NCI-H1105 treated with DMSO at 0.1 percent for 48 hours (cell line): Measurements from ENCODE around the gene ZNF184.

Experiments used
- DNase-seq: peaks from one replicate; lab custom pipeline; 2025; lab: John Stamatoyannopoulos, UW

ZNF184 gene

DNA sequence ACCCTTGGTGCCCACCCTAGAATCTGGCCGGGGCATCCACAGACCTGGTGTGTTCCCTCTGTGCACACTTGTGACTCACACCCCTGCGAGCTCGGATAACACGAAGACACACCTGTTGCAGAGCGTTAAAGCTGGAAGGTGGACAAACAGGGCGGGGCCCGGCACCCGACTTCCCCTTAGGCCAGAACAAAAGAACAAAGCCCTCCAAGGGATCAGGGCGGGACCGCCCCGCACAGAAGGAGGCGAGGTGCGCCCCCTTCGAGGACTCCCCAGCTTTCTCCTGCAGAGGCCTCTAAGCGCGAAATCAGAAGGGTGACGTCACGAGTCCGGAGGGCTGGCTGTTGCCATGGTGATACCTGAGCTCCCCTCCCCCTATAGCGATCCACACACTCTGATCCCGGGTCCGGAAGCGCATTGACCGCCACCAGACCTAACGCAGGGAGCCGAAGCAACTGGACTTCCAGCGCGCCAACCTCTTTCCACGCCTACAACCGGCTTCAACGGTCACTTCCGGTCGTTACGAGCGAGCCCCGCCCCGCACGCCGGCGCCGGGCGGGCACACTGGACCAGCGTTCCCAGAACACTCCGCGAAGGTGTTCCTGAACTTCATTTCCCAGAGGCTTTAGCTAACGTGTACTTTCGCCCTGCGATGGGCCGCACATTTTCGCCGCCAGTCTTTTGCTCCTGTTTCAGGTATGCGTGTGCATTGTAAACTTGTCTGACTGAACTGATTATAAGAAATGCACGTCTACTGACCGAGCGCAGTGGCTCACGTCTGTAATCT is at the start of gene ZNF184:
TSS of gene ZNF184 (minus strand) at position 489 of the 784 bp plus-strand sequence. CDS start 811 bp downstream, outside the sequence.
- DNase-seq: peak; percentile 98

DNA sequence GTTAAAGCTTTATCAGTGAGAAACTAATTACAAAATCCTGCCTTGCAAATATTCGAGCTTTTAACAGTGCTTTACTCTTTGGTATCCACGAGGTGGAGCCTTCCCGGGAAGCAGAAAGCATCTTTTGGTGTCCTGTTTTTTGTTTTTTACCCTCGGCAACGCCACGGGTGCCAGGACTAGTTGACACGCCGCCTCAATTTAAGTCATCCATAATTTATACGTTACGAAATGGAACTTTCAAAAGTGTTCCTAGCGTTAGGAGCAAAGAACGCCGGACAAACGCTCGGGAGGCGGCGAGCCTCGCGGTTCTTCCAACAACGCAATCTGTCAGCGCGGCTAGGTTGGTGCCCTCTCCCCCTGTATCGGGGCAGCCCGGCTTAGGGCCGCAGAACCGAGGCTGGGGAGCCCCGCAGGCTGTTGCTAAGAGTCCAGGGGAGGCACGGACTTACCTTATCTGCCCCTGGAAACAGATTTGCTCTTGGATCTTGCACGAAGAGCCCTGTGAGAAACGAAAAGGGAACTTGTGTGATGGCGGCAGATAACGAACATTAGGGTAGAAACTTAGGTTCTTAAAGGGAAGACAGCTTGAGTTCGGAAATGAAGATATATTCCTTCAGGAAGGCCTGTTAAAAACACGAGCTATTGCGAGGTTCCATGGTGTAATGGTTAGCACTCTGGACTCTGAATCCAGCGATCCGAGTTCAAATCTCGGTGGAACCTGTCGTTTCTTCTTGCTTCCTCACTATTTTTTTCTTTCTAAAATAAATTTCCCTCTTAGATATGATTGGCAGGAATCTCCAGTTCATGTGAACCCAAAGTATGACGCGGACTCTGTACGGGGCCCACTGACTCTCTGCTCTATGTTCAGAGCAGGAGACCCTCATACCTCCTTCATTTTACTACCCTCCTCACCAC is 46.2 kb upstream of the ZNF184 start:
- DNase-seq: peak; percentile 86

DNA sequence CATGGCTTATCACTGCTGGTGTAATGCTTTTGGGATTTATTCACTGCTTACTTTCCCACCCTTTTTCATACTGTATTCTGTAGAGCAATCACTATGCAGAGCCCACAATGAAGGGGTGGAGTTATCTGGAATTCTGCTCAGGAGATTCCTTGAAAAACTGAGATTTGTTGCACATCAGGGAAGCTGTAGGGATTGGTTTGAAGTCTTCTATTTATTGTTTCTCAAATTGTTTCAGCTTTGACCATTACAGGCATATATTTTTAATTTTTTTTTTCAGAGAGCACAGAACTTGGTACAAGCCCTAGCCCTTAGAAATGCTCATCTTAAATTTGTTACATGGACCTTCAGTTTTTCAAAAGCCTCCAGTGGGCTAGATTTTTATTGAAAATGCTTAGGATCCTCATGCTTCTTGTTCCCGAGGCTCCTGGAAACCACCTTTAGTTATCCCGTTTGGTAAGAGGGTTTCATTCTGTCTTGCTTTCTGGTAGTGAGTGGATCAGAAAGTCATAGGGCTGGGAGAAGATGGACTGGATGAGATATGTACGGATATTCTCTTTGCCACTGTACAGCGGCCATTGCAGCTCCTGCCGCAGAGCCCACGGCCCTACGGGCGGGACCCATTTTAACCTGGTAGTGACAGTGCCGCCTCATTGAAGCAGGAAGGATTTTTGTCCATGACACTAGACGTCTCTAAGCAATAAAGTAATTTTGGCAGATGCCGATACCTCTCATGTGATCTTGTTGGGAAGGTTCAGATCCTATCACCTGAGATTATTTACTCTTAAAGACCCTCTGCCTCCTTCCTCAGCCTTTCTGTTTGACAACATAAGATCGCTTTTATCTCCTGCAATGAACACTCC is 45.3 kb upstream of the ZNF184 start:
- DNase-seq: peak; percentile 48

DNA sequence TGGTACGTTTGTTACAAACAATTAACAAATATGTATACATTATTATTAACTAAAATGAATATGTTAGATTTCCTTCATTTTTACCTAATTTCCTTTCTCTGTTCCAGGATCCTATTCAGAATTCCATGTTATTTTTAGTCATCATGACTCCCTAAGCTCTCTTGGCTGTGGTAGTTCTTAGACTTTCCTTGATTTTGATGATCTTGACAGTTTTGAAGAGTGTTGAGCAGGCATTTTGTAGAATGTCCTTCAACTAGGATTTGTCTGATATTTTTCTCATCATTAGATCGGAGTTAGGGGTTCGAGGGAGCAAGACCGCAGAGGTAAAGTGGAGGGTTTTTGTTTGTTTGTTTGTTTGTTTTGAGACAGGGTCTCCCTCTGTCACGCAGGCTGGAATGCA is 44.3 kb upstream of the ZNF184 start:
- DNase-seq: no peak

DNA sequence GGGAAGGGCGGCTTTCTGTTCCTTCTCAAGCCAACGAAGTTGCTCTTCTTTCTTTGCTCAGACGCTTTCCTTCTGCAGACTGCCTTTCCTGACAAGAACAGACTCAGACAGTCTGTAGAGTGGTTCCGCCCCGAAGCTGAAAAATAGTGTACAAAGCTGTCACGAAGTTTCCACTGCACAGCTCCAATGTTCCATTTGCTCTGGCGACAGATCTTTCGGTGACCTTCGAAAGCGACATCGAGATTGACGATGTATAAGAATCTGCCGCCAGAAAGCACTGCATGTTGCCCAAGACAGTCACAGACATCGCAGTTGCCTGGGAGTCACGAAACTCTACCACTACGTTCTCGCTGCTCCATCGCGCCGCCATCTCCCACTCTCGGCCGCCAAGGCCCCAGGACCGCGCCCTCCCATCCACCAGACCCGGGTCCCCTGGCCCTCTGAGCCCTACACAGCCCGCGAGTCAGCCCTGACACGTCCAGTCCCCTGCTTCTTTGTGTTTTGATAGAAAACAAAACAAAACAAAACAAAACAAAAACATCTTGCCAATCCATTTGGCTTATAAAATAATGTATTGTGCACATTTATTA is 42.1 kb upstream of the ZNF184 start:
- no peak for DNase-seq

DNA sequence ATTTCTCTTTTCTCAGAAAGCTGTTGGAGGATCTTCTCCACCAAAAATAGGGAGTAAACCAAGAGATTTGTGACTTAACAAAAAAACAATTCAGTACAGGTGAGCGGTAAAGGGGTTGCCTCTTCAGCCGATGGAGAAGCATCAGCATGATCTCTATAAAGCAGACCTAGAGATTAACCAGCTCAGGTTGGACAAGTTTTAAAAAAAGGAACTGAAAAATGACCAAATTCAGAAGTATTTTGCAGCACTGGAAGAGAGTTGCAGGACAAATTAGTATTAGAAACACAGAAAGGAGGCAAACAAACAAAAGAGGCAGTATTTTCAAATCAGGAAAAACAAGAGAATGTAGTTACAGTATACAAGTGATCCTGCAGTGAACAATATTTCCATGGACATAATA is 39.6 kb upstream of the ZNF184 start:
- no peak for DNase-seq

DNA sequence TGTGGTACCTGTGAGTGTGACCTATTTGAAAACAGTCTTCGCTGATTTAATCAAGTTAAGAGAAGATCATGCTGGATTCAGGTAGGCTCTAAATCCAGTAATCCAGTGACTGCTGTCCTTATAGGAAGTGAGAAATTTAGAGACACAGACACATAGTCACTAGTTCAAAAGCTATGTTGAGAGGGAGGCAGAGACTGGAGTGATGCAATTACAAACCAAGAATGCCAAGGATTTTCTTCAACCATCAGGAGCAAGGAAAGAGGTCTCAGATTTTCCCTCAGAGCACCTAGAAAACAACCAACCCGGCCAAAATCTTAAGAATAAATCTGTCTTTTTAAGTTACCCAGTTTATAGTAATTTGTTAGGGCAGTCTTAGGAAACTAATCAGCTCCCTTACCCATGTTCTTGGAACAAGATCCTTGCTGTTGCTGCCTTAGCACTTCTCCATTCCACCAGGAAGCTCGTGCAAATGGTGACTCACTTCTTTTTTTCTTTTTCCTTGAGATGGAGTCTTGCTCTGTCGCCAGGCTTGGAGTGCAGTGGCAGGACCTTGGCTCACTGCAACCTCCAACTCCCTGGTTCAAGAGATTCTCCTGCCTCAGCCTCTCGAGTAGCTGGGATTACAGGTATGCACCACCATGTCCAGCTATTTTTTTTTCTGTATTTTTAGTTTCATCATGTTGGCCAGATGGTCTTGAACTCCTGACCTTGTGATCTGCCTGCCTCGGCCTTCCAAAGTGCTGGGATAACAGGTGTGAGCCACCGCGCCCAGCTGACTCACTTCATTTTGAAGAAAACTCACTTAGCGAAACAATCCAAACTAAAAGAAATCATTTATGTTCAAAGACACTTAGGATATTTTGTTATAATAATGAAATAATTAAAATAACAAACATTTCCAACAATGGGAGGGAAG is 34.4 kb upstream of the ZNF184 start:
- DNase-seq: no peak

DNA sequence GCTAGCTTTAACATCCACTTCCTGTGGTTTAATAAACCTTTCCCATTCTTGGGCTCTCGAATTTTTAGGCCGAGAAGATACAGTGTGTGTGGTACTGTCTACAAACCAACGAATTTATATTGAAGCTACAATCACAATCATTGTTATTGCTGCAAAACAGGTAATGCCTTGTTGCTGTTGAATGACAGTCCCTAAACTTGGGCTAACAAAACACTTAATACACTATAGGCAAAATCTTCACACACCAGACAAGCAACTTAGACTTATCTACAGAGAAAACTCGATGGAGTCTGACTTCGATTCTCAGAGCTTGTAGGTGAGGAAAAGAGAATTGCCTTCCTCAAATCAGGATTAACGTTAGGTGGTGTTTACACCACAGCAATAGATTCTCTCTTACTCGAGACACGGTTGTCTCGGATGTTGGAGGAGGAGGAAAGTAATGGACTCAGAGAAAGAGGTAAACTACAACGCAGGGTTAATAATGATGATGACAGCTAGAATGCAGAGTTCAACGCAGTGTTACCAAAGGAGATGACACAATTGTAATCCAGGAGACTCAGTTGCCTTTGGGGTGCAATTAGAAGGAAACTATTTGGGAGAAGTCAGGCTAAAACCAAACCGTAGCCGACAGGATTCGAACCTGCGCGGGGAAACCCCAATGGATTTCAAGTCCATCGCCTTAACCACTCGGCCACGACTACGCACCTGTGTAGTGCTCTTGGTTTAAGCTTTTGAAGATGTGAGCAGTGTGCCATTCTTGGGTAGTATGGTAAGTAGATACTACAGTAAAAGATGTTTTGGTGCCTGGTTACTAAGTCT is 32.5 kb upstream of the ZNF184 start:
- peak; percentile 78 for DNase-seq

DNA sequence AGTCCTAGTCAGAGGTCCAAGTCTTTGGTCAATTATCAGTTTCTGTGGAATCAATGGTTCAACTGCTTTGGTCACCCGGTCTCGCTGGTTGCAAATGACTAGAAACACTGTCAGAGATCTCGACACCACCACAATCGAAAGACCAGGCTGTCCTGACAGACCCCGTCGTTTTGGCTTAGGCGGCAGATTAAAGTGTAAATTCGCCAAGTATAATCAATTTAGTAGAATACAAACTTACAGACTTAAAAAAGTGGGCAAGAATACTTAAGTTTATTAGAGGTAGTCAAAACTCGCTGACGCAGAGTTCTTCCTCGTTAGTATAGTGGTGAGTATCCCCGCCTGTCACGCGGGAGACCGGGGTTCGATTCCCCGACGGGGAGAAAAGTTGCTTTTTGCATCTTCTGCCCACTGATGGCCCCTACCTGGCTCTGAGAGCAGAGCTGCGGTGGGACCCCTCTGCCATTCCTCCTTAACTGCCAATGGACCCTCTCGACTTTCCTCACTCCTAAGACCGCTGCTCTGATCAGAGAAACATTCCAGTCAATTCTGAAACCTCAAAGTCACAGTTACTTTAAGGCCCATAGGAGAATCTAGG is 30.6 kb upstream of the ZNF184 start:
- DNase-seq: peak; percentile 66

DNA sequence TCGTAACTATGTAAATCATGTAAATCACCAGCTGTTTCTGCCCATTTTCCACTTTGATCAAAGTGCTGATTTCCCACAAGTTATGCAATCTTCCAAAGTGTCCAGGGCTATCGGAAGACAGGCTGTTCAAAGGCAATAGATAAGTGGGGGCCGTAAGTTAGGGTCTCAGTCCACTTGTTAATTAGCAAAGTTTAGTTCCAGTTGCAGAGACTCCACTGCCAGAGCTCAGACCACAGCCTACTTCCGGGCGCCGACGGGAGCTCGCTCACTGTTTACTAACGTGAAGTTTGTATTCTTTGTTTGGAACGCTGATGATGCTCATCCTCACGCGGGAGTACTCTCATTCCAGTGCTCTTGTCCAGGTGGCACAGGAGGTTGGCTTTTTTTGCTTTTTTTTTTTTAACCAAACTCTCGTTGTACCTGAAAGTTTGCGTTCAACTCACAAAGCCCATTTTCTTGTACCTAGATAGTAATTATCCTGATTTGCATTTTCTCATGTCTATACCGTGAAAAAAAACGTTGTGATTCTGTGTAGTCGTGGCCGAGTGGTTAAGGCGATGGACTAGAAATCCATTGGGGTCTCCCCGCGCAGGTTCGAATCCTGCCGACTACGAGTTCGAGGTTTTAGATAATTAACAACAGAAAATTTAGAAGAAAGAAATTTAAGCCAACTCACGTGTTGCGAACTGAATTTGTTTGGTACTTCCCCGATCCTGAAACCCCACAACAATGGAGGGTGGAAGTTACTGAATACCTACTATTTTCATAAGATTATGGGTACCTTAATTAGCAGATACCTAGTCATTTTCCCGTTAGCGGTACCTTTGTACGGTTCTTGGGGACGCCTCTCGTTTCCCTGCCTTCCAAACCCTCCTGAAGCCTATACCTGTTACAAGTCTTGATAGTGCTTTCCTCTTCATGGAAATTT is 29.9 kb upstream of the ZNF184 start:
- DNase-seq: peak; percentile 88

DNA sequence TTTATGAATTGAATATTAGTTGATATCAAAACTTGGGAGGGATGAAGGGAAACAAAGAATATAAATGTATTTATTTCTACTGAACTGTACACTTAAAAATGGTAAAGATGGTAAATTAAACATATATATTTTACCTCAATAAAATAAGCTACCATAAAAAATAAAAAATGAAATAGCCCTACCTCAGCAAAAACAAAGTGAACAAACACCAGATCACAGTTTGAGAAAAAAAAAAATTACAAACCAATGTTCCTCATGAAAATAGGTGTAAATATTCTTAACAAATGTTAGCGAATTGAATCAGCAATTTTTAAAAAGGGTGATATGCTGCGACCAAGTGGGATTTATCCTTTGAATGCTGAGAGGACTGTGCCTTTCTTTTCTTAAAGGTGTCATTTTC is 28.3 kb upstream of the ZNF184 start:
- no peak for DNase-seq

DNA sequence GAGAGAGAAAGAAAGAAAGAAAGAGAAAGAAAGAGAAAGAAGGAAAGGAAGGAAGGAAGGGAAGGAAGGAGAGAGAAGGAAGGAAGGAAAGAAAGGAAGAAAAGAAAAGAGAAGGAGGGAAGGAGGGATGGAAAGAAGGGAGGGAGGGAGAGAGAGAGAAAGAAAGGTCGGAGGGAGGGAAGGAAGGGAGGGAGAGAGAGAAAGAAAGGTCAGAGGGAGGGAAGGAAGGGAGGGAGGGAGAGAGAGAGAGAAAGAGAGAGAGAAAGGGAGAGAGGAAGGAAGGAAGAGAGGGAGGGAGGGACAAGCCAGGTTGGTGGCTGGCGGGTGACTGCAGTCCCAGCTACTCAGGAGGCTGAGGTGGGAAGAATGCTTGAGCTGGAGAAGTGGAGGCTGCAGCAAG is 27.3 kb upstream of the ZNF184 start:
- no peak for DNase-seq

DNA sequence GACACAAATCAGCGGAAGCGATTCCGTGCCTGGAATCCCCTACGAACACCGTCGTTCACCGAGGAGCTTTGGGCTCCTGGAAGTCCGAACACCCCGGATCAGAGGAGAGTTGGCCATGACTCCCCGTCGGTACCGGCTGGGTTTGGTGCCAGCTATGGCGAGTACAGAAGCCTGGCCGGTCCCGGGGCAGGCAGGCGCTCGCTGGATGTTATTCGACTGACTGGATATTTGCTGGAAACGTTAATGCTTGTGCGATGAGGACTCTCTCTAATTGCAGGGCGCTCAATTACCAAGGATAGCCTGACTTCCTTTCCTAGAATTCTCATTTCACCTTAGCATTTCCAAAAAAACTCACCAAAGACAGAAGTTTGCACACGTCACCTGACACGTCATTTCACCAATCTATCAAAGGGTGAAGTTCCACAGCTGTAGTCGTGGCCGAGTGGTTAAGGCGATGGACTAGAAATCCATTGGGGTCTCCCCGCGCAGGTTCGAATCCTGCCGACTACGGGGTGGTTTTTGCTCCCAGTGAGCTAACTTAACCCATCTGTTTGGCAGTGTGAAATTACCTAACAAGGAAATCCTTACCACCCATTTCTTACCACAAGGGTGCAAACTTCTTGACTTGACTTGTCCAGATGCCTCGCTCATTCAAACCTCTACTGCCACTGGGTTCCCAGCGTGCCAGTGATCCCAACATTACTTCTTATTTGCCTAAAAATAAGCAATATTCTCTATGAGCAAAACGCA is 22.7 kb upstream of the ZNF184 start:
- no peak for DNase-seq

DNA sequence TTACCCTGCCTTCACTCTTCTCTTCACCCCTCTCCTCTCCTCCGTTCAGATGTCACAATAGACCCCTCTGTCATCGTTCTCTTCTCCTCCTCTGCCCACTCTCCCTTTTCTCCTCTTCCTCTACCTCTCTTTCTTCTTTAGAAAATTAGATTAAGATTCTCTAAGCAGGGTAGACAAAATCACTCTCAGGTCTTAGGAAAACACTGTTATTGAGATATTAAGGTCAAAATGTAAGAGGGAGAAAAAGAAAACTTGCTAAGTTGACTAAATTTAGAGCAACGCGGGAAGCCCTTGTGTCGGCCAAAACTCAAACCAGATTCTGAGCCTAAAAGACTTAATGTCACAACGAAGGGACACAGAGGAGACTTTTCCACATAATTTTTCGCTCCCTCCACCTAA is 22.1 kb upstream of the ZNF184 start:
- DNase-seq: no peak

DNA sequence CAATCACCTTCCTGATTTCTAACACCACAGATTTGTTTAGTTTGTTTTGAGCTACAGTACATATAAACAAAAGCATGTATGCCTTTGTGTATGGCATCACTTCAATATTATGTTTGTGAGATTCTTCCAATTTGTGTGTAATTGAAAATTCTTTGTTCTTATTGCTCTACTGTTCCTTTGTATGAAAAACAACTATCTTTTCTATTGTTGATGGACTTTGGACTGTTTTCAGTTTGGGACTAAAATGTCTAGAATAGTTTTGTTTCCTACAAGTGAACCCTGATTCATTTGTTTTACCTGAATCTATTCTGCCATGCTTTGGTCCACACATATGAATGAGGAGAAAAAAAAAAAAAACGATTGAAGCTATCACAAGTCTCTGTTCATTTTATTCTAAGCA is 21.2 kb upstream of the ZNF184 start:
- DNase-seq: no peak

DNA sequence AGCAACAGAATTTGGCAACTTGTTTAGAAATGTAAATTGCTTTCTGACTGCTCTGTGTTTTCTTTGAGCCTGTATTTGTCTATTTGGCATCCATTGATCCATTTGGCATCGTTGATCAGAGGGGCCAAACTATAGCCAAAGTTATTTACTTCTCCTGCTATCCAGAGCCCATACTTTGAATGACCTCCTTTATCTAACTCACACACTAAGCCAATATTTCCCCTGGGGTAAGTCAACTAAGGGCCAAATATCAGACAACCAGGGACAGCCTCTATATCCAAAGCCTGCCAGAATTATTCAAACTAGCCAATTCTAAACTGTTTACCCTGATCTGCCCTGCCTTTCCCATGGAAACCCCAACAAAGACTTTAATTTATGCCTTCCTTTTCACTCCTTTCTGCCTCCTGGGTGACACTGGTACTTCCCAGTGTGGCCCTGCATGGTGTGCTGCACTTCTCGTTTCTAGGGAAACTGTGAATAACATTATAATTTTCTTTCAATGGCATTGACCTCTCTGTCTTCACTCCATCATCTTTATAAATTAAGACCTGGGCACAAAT is 19.8 kb upstream of the ZNF184 start:
- DNase-seq: no peak
